ENCODE data around the gene PIK3C2A.

DNA sequence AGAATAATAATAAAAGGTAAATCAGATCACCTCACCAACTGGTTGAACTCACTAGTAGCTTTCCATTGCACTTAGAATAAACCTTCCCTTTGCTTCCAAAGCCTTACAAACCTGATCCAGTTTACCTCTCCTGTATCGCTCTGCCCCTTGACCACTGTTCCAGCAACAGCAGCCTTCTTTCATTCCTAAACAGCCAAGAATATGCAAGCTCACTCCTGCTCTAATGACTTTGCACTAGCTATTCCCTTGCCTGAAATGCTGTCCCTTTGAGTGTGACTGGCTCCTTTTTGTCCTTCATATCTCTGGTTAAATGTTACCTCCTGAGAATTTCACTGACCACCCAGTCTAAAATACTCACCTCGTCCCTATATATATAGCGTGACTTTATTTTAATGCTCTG, 9.6 kb upstream of the PIK3C2A start:
- no peak for TF ChIP-seq POLR2A (IDR thresholded peaks at IDR 0.05)
- TF ChIP-seq, protein P1, sequence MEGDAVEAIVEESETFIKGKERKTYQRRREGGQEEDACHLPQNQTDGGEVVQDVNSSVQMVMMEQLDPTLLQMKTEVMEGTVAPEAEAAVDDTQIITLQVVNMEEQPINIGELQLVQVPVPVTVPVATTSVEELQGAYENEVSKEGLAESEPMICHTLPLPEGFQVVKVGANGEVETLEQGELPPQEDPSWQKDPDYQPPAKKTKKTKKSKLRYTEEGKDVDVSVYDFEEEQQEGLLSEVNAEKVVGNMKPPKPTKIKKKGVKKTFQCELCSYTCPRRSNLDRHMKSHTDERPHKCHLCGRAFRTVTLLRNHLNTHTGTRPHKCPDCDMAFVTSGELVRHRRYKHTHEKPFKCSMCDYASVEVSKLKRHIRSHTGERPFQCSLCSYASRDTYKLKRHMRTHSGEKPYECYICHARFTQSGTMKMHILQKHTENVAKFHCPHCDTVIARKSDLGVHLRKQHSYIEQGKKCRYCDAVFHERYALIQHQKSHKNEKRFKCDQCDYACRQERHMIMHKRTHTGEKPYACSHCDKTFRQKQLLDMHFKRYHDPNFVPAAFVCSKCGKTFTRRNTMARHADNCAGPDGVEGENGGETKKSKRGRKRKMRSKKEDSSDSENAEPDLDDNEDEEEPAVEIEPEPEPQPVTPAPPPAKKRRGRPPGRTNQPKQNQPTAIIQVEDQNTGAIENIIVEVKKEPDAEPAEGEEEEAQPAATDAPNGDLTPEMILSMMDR (IDR thresholded peaks at IDR 0.05) = no peak

All from body of pancreas (tissue), 4 donors.